Stimulated activated CD8-positive, alpha-beta memory T cell treated with anti-CD3 and anti-CD28 coated beads, Interleukin-12 subunit alpha, Interleukin-12 subunit beta, amount 100 ng/mL, for 24 hours (primary cell): Measurements from ENCODE around the gene FKBP15.

Source experiments
- DNase-seq: peaks from one replicate; pipeline ENCODE4 v3.0.0-alpha.2; 2020; ENCODE audit errors: extremely low read depth

Gene FKBP15

DNA sequence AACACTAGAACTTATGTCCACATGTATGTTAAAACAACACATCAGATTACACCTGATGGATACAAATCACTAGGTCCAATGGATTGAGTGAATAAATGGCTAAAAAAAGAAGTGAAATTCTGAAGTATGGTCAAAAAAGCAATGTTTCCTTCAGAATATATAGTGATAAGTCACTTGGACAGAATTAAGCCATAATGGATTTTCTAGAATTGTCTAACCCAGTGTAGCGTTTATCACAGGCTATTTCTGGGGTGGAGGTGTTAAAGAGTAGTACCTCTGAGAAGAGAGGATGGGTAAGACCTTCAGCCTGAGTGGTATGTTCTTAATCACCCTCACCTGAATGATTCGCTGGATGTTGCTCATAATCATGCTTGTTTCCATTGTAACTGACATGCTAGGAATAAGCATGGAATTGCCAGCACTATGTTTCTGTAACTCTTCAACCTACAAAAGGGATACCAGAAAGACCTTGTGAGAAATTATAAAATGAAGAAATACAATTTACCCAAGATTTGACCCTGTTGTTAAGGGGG, 37.1 kb downstream of the FKBP15 start:
- DNase-seq = no peak

DNA sequence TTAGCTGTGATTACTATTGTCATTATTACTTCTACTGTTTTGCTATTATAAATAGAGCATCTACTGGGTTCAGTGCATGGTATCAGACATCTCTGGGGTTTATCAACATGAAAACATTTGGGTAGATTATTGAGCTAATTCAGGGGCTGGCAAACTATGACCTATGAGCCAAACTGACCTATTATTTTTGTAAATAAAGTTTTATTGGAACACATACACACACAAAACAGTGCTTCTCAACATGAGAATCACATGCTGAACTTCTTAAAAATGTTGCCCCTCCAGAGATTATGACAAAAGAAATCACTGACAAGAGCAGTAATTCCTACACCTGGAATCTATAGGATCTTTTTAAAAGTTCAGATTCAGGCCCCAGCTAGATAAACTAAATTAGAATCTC, 39.9 kb downstream of the FKBP15 start:
- no peak for DNase-seq

GRCh38 chr9:113179839-113180238, 41.2 kb downstream of the FKBP15 start:
- DNase-seq = no peak

DNA sequence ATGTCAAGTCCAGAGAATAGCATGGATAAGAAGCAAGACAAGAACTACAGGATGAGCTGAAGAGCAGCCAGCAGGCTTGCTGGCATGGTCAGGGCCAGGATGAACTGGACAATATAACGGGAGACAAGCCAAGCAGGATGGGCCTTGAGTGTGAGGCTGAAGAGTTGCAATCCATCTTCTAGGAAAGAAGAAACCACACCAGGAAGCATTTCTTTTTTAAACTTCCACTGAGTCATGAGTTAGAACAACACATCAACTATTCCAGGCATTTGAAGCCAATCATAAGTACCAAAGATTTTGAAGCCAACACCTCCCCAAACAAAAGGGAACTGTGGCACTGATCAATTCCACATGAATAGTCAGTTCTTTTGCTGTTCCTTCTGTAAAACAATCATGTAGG, 43.0 kb downstream of the FKBP15 start:
- DNase-seq = no peak

DNA sequence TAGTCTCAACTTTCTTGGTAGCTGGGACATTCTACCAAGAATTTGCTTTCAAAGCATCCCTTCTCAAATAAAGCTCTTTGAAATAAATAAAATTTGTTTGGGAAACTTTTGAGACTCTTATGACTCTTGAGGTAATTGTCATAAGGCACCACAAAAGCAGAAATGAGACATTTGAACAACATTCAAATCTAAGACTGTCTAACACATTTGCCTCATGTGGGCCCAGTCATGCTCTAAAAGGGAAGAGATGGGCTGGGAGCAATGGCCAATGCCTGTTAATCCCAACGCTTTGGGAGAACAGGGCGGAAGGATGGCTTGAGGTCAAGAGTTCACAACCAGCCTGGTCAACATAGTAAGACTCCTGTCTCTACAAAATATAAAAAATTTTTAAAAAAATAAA, 43.8 kb downstream of the FKBP15 start:
- DNase-seq = no peak

DNA sequence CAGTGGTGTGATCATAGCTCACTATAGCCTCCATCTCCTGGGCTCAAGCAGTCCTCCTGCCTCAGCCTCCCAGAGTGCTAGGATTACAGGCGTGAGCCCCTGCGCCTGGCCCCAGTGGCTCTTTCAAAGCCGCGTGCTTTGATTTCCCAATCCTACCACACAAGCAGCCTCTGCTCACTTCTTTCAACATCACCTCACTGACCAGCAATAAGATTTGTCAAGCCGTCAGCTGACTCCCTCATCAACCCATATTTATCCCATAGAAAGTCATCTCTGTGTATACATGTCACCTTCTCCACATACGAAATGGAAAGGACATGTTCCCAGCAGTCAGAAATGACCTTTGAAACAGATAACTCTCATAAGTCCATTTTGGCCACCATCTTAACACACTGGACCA, 44.3 kb downstream of the FKBP15 start:
- no peak for DNase-seq

DNA sequence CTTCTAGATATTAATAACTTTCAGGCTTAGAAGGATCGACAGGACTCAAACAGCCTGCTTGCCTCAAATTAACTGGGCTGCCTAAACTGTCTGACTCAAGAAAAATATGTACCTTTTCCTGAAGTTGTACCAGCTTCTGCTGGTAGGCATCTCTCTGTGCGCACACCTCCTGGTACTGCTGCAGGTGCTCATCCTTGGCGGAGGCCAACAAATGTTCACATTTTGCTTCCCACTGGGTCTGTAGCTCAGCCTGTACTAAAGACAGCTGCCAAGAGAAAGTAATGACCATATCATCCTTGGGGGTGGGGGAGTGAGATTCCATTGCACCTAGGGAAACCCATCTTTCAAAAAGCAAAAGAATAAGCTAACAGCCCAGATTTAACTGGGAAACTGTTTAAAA, 47.7 kb downstream of the FKBP15 start:
- DNase-seq = no peak

DNA sequence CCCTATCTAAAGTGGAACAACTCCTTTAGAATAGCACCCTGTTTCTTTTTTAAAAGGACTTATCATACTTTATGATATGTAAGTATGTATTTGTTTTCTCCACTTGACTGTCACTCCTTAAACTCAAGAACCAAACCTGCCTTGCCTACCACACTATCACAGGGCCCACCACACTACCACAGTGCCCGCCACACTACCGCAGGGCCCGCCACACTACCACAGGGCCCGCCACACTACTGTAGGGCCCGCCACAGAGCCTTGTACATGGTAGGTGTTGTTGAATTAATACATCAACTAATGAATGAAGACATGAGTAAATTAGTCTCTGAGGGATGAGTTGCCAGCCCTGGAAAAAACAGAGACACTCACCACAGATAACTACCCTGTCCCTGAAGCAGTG, 52.3 kb downstream of the FKBP15 start:
- no peak for DNase-seq

DNA sequence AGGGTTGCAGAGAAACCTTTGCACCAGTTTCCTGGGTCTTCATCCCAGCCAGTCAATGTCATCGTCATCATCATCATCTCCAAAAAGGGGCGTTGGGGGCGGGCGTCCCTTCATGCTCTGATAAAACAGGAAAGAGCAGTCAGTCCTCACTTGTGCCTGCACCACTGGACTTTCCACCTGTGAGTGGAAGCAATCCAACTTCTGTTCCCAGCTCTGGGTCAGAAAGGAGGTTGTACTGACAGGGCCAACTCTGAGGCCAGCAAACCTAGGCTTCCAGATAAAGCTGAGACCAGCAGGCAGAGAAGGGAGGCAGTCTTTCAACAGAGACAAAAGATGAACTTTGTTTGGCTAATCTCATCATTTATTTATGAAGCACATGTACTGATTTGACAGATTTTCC, 55.0 kb downstream of the FKBP15 start:
- no peak for DNase-seq

GRCh38 chr9:113164536-113165300, 56.4 kb downstream of the FKBP15 start:
- no peak for DNase-seq

GRCh38 chr9:113163001-113163400, 58.1 kb downstream of the FKBP15 start:
- no peak for DNase-seq

GRCh38 chr9:113160571-113160970, 60.5 kb downstream of the FKBP15 start:
- DNase-seq = no peak

DNA sequence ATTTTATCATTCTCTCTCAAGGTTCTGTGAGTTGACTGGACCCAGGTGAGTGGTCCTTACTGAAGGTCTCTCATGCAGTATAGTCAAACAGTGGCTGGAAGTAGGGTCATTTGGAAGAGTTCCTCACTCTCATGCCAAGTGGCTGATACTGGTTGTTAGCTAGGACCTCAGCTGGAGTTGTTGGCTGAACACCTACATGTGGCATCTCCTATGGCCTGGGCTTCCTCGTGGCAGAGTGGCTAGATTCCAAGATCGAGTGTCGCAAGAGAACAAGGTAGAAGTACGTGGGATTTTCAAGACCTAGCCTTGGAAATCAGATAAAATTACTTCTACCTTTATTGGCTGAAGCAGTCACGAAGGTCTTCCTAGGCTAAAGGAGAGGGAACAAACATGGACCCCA, 62.6 kb downstream of the FKBP15 start:
- DNase-seq = no peak

DNA sequence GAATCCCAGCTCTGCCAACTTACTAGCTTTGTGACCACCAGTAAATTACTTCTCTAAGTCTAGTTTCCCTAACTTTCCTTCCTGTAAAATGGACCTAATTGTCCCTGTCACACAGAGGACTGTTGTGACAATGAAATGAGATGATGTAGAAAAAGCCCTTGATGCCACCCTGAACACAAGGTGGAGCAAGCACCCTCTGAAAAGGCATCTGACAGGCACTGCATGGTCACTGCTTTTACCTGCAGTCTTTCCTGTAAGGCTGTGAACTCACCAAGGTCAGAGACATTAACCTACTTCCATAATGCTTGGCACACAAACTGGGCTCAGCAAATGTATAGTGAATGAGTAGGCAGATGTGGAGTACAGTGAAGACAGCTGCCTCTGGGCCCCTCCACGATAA, 64.2 kb downstream of the FKBP15 start:
- DNase-seq = no peak

DNA sequence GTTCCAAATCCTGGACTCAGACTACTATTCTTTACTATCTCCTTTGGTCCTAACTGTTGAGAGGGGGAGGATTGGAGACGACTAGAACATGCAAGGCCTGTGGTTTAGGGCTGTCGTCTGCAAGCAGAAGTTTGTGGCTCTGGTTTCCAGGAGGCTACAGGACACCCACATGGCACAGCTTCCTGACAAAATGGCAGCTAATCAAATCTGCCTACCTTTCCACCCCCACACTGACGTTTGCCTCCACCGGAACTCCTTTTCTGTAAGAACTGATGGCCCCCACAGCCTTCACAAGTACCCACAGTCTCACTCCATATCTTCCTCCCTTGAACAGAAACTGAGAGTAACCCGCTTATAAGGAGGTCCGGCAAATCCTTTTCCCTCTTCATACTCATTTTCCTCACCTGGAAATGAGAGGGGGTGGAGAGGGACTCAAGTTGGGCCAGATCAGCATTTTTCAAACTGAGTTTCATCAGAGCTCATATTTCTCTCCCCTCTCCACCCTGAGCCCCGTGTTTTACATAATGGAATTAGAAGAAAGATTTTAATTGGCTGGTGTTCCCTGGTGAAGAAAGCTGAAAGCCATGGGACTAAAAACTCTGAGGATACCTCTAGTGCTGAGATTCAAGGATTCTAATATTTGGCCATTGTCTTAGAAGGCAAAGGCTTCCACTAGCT, 65.0 kb downstream of the FKBP15 start:
- no peak for DNase-seq

DNA sequence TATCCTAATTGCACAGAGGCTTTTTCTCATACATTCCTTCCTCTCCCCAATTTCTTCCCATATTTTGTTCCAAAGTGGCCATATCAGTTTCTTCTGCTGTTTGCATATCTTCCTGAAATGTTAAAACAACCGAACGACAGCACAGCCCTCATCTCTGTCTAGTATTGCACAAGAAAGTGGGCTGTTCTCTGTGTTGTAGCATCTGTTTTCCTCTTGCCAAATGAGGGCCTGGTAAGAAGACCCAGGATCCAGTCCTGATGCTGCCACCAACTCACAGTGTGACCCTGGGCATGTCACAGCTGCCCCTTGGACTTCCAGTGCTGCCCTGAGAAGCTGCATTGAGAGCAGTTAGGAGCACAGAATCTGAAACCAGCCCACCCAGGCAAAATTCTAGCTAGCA, 66.1 kb downstream of the FKBP15 start:
- no peak for DNase-seq

- DNase-seq = no peak
Observed at GRCh38 chr9:113154471-113154870, 66.6 kb downstream of the FKBP15 start.

GRCh38 chr9:113153599-113153998, 67.5 kb downstream of the FKBP15 start:
- no peak for DNase-seq

DNA sequence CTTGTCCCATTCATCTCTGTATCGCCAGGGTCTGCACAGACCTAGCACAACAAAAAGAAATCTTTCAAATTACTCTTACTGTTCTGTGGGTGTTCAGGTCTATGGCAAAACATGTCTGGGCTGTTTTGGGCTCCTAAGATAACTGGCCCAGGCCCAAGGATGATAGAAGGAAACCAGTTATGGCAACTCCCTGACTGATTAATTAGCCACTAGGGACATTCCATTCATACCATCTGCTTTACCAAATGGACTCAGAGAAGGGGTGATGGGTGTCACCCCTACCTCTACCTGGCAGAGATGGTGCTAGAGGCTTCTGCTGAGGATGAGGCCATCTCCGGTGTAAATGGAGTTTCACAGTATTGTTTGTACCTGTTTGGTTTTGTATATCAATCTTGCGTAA, 68.4 kb downstream of the FKBP15 start:
- DNase-seq = no peak

- DNase-seq = no peak
Observed at GRCh38 chr9:113151696-113152630, 69.1 kb downstream of the FKBP15 start.

DNA sequence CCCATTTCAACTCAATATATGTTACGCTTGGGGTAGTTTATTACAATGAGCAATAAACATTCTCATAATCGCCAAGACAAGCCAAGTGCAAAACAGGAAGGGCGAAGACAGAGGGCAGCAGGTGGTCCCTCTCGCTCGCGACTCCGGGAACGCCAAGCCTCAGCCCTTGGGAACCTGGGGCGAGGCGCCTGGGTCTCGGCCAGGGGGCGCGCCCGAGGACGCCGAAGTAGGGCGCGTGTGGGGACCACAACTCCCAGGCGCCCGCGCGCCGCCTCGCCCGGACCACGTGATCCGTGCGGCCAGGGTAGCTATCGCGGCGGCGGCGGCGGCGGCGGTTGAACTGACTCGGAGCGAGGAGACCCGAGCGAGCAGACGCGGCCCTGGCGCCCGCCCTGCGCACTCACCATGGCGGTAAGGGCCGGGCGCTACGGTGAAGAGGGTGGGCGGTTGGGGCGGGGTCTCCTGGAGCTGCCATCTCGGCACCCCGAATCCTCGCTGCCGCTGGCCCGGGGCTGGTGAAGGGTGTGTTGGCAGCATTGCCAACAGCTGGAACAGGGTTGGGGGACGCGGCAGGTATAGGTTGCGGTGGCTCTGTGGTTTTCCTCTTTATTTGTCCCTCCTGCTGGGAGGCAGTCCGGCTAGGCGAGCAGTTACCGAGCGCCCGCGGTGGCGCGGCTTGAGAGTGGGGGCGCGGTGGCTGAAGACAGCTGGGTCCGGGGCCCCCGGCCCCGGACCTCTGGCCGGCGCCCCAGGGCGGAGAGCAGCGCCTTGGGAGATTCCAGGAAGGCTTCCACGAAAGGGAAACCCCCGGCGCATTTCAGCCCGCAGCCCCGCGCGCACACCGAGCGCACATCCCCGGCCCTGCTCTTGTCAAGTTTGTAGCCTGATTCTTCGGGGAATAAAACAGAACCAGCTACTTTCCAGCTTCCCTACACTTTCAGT, 70.1 kb downstream of the FKBP15 start, which contains the start of gene SLC31A2:
Gene SLC31A2, plus strand, starts transcription at position 338 of the 942 bp plus-strand sequence. Its CDS starts 68 bp downstream, at position 406.
- peak; percentile 79 for DNase-seq
